ENCODE results near the gene ELMO1. TPM values are rescaled to one million over a fixed set of nuclear protein-coding genes. Genes with fewer than 3 reads are reported as not detected.

Gene ELMO1
- total RNA-seq, 2 donors from 2014 or later, result 5.6 to 16.1 TPM

- DNase-seq (no peak), ATAC-seq (no peak)
- intact Hi-C loops (cut with DNase I, micrococcal nuclease), result no loop called here
Measured at GRCh38 chr7:37438906-37439652, 9.6 kb downstream of the ELMO1 start.

- no peak for ATAC-seq
- no peak for DNase-seq
- intact Hi-C loops (cut with DNase I, micrococcal nuclease), result no loop called here
Measured at GRCh38 chr7:37435156-37435855, 13.4 kb downstream of the ELMO1 start.

- DNase-seq (no peak), ATAC-seq (peak; percentile 11)
- intact Hi-C loops (cut with DNase I, micrococcal nuclease), result no loop called here
Measured at GRCh38 chr7:37434529-37434928, 14.1 kb downstream of the ELMO1 start.

- intact Hi-C loops (cut with DNase I, micrococcal nuclease), result no loop called here
- ATAC-seq (no peak), DNase-seq (no peak)
Measured at GRCh38 chr7:37433166-37433565, 15.5 kb downstream of the ELMO1 start.

GRCh38 chr7:37432281-37432920 lies 16.3 kb downstream of the ELMO1 start:
- ATAC-seq (no peak), DNase-seq (no peak)
- intact Hi-C loops (cut with DNase I, micrococcal nuclease), result no loop called here

- intact Hi-C loops (cut with DNase I, micrococcal nuclease), result no loop called here
- ATAC-seq, result peak; percentile 87
Measured at GRCh38 chr7:37431413-37431812, 17.3 kb downstream of the ELMO1 start.

GRCh38 chr7:37430640-37431039 lies 18.0 kb downstream of the ELMO1 start:
- intact Hi-C loops (cut with DNase I, micrococcal nuclease), result no loop called here
- DNase-seq, result no peak
- no peak for ATAC-seq

More at GRCh38 chr7:37431413-37431812, 17.3 kb downstream of the ELMO1 start:
- DNase-seq, result no peak

- ATAC-seq, result no peak
- intact Hi-C loops (cut with DNase I, micrococcal nuclease), result no loop called here
- no peak for DNase-seq
Measured at GRCh38 chr7:37430171-37430570, 18.5 kb downstream of the ELMO1 start.

- ATAC-seq (no peak), DNase-seq (no peak)
- intact Hi-C loops (cut with DNase I, micrococcal nuclease), result no loop called here
Measured at GRCh38 chr7:37429435-37429791, 19.3 kb downstream of the ELMO1 start.

- no peak for DNase-seq
- ATAC-seq, result no peak
- intact Hi-C loops (cut with DNase I, micrococcal nuclease), result no loop called here
Measured at GRCh38 chr7:37428681-37429434, 19.8 kb downstream of the ELMO1 start.

GRCh38 chr7:37427276-37427940 lies 21.3 kb downstream of the ELMO1 start:
- ATAC-seq (no peak), DNase-seq (no peak)
- intact Hi-C loops (cut with DNase I, micrococcal nuclease), result no loop called here

GRCh38 chr7:37425498-37425897 lies 23.2 kb downstream of the ELMO1 start:
- no peak for ATAC-seq
- intact Hi-C loops (cut with DNase I, micrococcal nuclease), result no loop called here
- DNase-seq, result no peak

- intact Hi-C loops (cut with DNase I, micrococcal nuclease), result no loop called here
- ATAC-seq (no peak), DNase-seq (no peak)
Measured at GRCh38 chr7:37424995-37425394, 23.7 kb downstream of the ELMO1 start.

GRCh38 chr7:37424521-37424920 lies 24.1 kb downstream of the ELMO1 start:
- intact Hi-C loops (cut with DNase I, micrococcal nuclease), result no loop called here
- ATAC-seq (no peak), DNase-seq (no peak)

GRCh38 chr7:37421861-37422500 lies 26.7 kb downstream of the ELMO1 start:
- ATAC-seq (no peak), DNase-seq (no peak)
- intact Hi-C loops (cut with DNase I, micrococcal nuclease), result no loop called here

- no peak for ATAC-seq
Measured at GRCh38 chr7:37420946-37421695, 27.5 kb downstream of the ELMO1 start.

GRCh38 chr7:37419496-37419895 lies 29.2 kb downstream of the ELMO1 start:
- DNase-seq, result no peak
- no peak for ATAC-seq

More at GRCh38 chr7:37420946-37421695, 27.5 kb downstream of the ELMO1 start:
- intact Hi-C loops (cut with DNase I, micrococcal nuclease), result no loop called here
- no peak for DNase-seq

GRCh38 chr7:37418381-37418780 lies 30.3 kb downstream of the ELMO1 start:
- DNase-seq (no peak), ATAC-seq (no peak)
- intact Hi-C loops (cut with DNase I, micrococcal nuclease), result no loop called here

More at GRCh38 chr7:37419496-37419895, 29.2 kb downstream of the ELMO1 start:
- intact Hi-C loops (cut with DNase I, micrococcal nuclease), result no loop called here

All from left colon (tissue), 2 donors.